ENCODE data around the gene MSH3.

MSH3 gene

DNA sequence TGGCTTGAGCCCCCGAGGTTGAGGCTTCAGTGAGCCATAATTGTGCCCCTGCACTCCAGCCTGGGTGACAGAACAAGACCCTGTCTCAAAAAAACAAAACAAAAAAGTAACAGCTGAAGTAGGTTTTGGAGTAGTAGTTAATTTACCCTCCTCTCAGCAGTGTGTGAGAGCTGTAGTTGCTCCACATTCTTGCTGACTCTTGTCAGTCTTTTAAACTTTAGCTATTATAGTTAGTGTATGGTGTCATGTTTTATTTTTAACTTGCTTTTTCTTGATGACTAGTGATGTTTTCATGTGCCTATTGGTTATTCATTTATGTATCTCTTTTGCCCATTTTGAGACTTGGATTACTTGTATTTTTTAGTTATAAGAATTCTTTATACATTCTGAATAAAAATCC lies 53.2 kb downstream of the MSH3 start:
- Histone ChIP-seq H3K4me3 (ENCODE audit: low read depth, low read length) (no peak overlapping the region), H3K4me1 (ENCODE audit: control insufficient read depth, insufficient read depth, low read length) (no peaks in the 10 kb centered on the region), H3K9me3 (ENCODE audit: control insufficient read depth, insufficient read depth, low read depth, low read length) (no peaks in the 10 kb centered on the region), H3K36me3 (ENCODE audit: control insufficient read depth in 2 of 2, insufficient read depth in 1 of 2, low read length in 2 of 2) (peaks cover 6 to 15% of the 10 kb centered on the region in 2 experiments; a peak in 2 of 3 replicates), H3K27ac (ENCODE audit: extremely low read depth, low read depth, low read length) (no peak overlapping the region)
- CTCF ChIA-PET = interaction anchor here (0.6 to 1.8 kb wide), 4 partner anchors 458 to 598 kb away, joined by 3 to 9 read pairs (median 6); no protein-coding TSS in a partner anchor
- POLR2A ChIA-PET = no interaction called here
- TF ChIP-seq SETDB1 (IDR thresholded peaks at IDR 0.05; ENCODE audit: insufficient read length, low read length) (no peak), ZNF473 (tag by site-specific recombination; IDR thresholded peaks at IDR 0.05) (no peak), ZNF354C (tag by site-specific recombination; IDR thresholded peaks at IDR 0.05; ENCODE audit: borderline replicate concordance, low read depth) (no peak), ZNF747 (tag by site-specific recombination; IDR thresholded peaks at IDR 0.05) (no peak), ZNF174 (tag by site-specific recombination; IDR thresholded peaks at IDR 0.05) (no peak), ZNF132 (tag by site-specific recombination; IDR thresholded peaks at IDR 0.05; ENCODE audit: borderline replicate concordance) (no peak), ZNF555 (tag by site-specific recombination; conservative IDR thresholded peaks at IDR 0.05) (no peak), ZNF596 (tag by site-specific recombination; IDR thresholded peaks at IDR 0.05) (no peak), REPIN1 (tag by site-specific recombination; IDR thresholded peaks at IDR 0.05; ENCODE audit: low read depth) (no peak), ZNF585B (tag by site-specific recombination; IDR thresholded peaks at IDR 0.05) (no peak), ZNF530 (tag by site-specific recombination; IDR thresholded peaks at IDR 0.05; ENCODE audit: low read depth) (no peak), ZNF433 (tag by site-specific recombination; IDR thresholded peaks at IDR 0.05; ENCODE audit: low read depth) (no peak), ZFP3 (tag by site-specific recombination; IDR thresholded peaks at IDR 0.05; ENCODE audit: low read depth) (no peak)
- TF ChIP-seq, protein P1, sequence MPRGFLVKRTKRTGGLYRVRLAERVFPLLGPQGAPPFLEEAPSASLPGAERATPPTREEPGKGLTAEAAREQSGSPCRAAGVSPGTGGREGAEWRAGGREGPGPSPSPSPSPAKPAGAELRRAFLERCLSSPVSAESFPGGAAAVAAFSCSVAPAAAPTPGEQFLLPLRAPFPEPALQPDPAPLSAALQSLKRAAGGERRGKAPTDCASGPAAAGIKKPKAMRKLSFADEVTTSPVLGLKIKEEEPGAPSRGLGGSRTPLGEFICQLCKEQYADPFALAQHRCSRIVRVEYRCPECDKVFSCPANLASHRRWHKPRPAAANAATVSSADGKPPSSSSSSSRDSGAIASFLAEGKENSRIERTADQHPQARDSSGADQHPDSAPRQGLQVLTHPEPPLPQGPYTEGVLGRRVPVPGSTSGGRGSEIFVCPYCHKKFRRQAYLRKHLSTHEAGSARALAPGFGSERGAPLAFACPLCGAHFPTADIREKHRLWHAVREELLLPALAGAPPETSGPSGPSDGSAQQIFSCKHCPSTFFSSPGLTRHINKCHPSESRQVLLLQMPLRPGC (tag by site-specific recombination; IDR thresholded peaks at IDR 0.05) = no peak
- TF ChIP-seq, protein P2, sequence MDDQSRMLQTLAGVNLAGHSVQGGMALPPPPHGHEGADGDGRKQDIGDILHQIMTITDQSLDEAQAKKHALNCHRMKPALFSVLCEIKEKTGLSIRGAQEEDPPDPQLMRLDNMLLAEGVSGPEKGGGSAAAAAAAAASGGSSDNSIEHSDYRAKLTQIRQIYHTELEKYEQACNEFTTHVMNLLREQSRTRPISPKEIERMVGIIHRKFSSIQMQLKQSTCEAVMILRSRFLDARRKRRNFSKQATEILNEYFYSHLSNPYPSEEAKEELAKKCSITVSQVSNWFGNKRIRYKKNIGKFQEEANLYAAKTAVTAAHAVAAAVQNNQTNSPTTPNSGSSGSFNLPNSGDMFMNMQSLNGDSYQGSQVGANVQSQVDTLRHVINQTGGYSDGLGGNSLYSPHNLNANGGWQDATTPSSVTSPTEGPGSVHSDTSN (CRISPR knock-in tag; IDR thresholded peaks at IDR 0.05) = no peak
- TF ChIP-seq, protein P3, sequence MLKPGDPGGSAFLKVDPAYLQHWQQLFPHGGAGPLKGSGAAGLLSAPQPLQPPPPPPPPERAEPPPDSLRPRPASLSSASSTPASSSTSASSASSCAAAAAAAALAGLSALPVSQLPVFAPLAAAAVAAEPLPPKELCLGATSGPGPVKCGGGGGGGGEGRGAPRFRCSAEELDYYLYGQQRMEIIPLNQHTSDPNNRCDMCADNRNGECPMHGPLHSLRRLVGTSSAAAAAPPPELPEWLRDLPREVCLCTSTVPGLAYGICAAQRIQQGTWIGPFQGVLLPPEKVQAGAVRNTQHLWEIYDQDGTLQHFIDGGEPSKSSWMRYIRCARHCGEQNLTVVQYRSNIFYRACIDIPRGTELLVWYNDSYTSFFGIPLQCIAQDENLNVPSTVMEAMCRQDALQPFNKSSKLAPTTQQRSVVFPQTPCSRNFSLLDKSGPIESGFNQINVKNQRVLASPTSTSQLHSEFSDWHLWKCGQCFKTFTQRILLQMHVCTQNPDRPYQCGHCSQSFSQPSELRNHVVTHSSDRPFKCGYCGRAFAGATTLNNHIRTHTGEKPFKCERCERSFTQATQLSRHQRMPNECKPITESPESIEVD (tag by site-specific recombination; IDR thresholded peaks at IDR 0.05) = no peak
- TF ChIP-seq, protein P4, sequence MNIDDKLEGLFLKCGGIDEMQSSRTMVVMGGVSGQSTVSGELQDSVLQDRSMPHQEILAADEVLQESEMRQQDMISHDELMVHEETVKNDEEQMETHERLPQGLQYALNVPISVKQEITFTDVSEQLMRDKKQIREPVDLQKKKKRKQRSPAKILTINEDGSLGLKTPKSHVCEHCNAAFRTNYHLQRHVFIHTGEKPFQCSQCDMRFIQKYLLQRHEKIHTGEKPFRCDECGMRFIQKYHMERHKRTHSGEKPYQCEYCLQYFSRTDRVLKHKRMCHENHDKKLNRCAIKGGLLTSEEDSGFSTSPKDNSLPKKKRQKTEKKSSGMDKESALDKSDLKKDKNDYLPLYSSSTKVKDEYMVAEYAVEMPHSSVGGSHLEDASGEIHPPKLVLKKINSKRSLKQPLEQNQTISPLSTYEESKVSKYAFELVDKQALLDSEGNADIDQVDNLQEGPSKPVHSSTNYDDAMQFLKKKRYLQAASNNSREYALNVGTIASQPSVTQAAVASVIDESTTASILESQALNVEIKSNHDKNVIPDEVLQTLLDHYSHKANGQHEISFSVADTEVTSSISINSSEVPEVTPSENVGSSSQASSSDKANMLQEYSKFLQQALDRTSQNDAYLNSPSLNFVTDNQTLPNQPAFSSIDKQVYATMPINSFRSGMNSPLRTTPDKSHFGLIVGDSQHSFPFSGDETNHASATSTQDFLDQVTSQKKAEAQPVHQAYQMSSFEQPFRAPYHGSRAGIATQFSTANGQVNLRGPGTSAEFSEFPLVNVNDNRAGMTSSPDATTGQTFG (tag by site-specific recombination; IDR thresholded peaks at IDR 0.05; ENCODE audit: borderline replicate concordance) = no peak

DNA sequence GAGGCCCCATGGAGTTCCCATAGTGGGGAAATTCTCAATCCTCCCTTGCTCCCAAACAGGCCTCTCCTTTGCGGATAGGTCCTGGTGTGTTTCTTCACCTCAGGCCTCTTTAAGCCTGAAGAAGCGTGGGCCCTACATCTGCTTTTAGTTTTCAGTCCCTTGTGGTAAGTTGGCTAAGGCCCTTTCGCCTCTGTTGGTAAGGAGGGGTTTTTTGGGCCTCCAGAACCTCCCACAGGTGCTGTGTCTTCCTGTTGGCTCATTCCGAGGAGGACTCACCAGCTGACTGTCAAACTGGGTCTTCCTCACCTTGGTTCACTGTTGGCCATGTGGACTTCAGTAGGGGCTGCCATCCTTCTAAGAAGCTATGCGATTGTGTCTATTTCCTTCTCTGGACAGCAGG lies 56.8 kb downstream of the MSH3 start:
- H3K9me3 ChIP-seq (ENCODE audit: control insufficient read depth, insufficient read depth, low read depth, low read length) = no peaks in the 10 kb centered on the region
- H3K36me3 ChIP-seq (ENCODE audit: control insufficient read depth in 2 of 2, insufficient read depth in 1 of 2, low read length in 2 of 2) = peaks cover 3 to 7% of the 10 kb centered on the region in 2 experiments; a peak in 2 of 3 replicates
- no peaks in the 10 kb centered on the region for H3K4me1 ChIP-seq (ENCODE audit: control insufficient read depth, insufficient read depth, low read length)
- TF ChIP-seq ZNF701 (tag by site-specific recombination; IDR thresholded peaks at IDR 0.05) = no peak
- no peak for TF ChIP-seq ZNF529 (tag by site-specific recombination; IDR thresholded peaks at IDR 0.05; ENCODE audit: insufficient replicate concordance)
- TF ChIP-seq HOXD13 (CRISPR knock-in tag; IDR thresholded peaks at IDR 0.05; ENCODE audit: borderline replicate concordance) = no peak
- TF ChIP-seq, protein P5, sequence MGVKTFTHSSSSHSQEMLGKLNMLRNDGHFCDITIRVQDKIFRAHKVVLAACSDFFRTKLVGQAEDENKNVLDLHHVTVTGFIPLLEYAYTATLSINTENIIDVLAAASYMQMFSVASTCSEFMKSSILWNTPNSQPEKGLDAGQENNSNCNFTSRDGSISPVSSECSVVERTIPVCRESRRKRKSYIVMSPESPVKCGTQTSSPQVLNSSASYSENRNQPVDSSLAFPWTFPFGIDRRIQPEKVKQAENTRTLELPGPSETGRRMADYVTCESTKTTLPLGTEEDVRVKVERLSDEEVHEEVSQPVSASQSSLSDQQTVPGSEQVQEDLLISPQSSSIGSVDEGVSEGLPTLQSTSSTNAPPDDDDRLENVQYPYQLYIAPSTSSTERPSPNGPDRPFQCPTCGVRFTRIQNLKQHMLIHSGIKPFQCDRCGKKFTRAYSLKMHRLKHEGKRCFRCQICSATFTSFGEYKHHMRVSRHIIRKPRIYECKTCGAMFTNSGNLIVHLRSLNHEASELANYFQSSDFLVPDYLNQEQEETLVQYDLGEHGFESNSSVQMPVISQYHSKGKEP (tag by site-specific recombination; IDR thresholded peaks at IDR 0.05) = no peak
- TF ChIP-seq ZNF266 (tag by site-specific recombination; IDR thresholded peaks at IDR 0.05; ENCODE audit: low read depth) = no peak
- no peak for TF ChIP-seq ZNF530 (tag by site-specific recombination; IDR thresholded peaks at IDR 0.05; ENCODE audit: low read depth)
- no peak for TF ChIP-seq ZNF23 (tag by site-specific recombination; IDR thresholded peaks at IDR 0.05; ENCODE audit: borderline replicate concordance)
- no peak for TF ChIP-seq ZNF221 (tag by site-specific recombination; IDR thresholded peaks at IDR 0.05; ENCODE audit: borderline replicate concordance)
- TF ChIP-seq ZNF24 (tag by site-specific recombination; IDR thresholded peaks at IDR 0.05) = no peak
- no peak for TF ChIP-seq KLF8 (tag by site-specific recombination; IDR thresholded peaks at IDR 0.05)
- TF ChIP-seq ZNF391 (tag by site-specific recombination; IDR thresholded peaks at IDR 0.05; ENCODE audit: borderline replicate concordance, low read depth) = no peak
- no peak overlapping the region for H3K27ac ChIP-seq (ENCODE audit: extremely low read depth, low read depth, low read length)
- ChIA-PET CTCF (interaction anchor here (0.6 to 4.6 kb wide), 12 partner anchors 8 to 588 kb away, joined by 3 to 27 read pairs (median 4); no protein-coding TSS in a partner anchor), POLR2A (no interaction called here)
- H3K4me3 ChIP-seq (ENCODE audit: low read depth, low read length) = no peak overlapping the region

Measured in HEK293 (cell line).